Left forelimb (tissue), 1 donor: Measurements from ENCODE around the gene TOMM40.
"Not testable (repeated sequence)": the region's sequence is repeated elsewhere in the genome, so short reads cannot be mapped to it uniquely, and the experiment has no call there.

ENCODE experiments used
- DNase-seq: peaks from one replicate; pipeline ENCODE4 v3.0.0-alpha.2; 2018; ENCODE audit warnings: low spot score

TOMM40 gene

DNA sequence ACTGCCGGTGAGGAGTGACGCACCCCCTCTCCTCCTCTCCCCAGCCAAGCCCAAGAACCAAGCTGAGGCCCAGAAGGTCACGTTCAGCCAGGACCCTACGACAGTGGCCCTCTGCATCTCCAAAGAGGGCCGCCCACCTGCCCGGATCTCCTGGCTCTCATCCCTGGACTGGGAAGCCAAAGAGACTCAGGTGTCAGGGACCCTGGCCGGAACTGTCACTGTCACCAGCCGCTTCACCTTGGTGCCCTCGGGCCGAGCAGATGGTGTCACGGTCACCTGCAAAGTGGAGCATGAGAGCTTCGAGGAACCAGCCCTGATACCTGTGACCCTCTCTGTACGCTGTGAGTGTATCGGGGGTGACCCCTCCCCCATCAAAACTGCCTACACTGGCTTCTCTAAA is 19.2 kb upstream of the TOMM40 start:
- no peak for DNase-seq

DNA sequence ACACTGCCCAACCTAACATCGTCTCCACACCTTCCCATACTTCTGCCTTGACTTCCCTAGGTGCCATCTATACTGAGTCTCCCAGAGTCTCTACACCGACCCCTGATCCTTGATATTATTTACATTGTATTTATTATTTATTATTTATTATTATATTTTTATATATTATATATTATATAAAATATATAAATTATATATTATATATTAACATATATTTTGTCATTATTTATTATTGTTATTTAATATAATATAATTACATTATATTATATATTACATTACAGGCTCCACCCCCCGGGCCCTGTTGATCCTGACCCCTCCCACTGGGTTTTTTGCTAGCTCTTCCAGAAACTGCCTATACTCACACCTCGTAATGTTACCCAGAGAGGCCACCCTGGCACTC is 18.4 kb upstream of the TOMM40 start:
- DNase-seq, result no peak

DNA sequence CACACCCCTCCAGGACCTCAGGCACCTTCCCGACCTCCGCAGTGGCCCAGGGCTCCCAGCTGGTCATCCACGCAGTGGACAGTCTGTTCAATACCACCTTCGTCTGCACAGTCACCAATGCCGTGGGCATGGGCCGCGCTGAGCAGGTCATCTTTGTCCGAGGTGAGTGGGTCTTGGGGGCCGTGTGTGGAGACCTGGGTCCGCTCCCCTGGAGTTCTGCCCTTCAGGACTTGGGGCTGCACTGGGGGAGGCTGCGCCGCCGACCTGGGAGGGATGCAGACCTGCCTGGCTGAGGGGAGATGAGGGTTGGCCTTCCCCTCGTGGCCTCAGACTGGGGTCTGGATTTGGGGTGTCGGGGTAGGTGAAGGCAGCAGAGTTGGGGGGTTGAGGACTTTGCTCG is 16.7 kb upstream of the TOMM40 start:
- DNase-seq, result no peak

DNA sequence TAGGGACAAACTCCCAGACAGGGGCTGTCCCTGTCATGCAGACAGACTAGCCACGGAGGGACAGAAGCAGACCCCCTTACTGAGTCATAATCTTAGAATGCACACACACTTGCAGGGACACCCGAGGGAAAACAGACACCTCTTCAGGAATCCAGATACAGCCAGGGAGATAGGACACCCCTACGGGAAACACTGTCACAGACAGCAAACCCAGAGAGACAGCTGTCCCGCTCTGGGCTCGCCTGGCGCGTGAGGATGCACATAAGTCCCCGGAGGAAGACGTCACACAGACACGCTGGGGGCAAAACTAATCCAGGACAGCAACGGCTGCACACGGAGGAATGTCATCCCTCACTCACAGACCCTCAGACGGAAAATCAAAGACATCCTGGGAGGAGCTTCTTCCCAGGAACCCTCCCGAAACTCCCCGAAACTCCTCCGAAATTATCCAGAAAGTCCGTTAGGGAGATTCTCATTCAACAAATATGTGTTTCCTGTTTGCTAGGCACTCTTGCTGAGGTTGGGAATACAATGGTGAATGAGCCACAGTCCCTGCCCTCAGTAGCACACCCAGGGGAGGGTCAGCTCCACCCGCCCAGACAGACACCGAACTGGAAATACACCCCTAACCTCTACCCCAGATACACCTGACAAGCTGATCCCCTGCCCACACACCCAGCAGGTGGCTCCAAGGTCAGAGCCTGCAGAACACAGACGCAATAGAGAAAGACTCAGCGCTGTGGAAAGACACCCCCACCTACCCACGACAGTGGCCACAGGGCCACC is 15.2 kb upstream of the TOMM40 start:
- DNase-seq, result no peak

DNA sequence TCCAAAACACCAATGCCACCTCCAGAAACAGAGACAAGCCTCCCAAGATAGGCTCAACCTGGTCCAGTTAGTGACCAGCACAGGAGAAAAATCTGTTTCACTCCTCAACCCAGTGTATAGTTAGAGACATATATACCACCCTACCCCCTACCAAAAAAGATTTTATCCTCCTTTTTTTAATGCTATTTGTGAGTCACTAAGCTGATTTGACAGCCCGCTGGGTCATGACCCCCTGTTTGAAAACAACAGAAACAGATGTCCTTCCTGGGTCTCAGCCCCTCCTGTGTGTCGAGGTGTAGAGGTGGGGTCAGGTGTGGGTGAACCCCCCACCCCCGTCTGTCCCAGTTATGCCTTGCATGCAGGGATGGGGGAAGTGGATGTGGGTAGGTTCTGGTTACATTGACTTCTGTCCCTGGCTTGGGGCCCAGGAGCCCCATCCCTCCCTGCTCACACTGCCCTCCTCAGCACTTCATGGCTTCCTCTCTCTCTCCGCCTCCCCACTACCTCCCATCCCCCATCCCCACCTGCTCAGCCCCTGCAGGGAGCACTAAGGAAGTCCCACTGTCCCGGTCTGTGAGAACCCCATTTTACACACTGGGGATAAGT is 14.0 kb upstream of the TOMM40 start:
- no peak for DNase-seq

DNA sequence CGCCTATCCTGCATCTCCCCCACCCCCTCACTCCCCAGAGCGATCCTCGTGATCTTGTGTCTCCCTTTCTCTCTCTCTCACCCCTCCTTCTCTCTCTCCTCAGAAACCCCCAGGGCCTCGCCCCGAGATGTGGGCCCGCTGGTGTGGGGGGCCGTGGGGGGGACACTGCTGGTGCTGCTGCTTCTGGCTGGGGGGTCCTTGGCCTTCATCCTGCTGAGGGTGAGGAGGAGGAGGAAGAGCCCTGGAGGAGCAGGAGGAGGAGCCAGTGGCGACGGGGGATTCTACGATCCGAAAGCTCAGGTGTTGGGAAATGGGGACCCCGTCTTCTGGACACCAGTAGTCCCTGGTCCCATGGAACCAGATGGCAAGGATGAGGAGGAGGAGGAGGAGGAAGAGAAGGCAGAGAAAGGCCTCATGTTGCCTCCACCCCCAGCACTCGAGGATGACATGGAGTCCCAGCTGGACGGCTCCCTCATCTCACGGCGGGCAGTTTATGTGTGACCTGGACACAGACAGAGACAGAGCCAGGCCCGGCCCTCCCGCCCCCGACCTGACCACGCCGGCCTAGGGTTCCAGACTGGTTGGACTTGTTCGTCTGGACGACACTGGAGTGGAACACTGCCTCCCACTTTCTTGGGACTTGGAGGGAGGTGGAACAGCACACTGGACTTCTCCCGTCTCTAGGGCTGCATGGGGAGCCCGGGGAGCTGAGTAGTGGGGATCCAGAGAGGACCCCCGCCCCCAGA is 12.8 kb upstream of the TOMM40 start:
- DNase-seq, result no peak

- no peak for DNase-seq
Measured at GRCh38 chr19:44879309-44880065, 11.6 kb upstream of the TOMM40 start.

GRCh38 chr19:44882063-44882462 is 9.0 kb upstream of the TOMM40 start:
- DNase-seq, result no peak

DNA sequence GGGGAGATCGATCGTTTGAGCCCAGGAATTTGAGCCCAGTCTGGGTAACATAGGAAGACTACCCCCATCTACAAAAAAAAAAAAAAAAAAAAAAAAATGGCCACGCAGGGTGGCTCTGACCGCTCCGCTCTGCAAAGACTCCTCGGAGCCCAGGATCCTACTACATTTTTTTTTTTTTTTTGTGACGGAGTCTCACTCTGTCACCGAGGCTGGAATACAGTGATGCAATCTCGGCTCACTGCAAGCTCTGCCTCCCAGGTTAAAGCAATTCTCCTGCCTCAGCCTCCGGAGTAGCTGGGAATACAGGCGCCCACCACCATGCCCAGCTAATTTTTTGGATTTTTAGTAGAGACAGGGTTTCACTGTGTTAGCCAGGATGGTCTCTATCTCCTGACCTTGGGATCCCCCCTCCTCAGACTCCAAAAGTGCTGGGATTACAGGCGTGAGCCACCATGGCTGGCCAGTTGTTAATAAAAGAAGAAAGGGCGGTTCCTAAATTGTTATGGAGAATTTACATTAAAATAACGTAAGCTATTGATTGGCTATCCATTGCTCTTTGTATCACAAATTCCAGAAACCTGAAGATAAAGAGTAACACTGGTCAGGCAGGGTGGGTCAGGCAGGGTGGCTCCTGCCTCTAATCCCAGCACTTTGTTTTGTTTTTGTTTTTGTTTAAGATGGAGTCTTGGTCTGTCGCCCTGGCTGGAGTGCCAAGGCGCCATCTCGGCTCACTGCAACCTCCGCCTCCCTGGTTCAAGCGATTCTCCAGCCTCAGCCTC is 8.2 kb upstream of the TOMM40 start:
- DNase-seq, result not testable (repeated sequence)

- DNase-seq, result no peak
Measured at GRCh38 chr19:44883922-44884321, 7.1 kb upstream of the TOMM40 start.

- DNase-seq, result no peak
Measured at GRCh38 chr19:44884566-44884965, 6.5 kb upstream of the TOMM40 start.

DNA sequence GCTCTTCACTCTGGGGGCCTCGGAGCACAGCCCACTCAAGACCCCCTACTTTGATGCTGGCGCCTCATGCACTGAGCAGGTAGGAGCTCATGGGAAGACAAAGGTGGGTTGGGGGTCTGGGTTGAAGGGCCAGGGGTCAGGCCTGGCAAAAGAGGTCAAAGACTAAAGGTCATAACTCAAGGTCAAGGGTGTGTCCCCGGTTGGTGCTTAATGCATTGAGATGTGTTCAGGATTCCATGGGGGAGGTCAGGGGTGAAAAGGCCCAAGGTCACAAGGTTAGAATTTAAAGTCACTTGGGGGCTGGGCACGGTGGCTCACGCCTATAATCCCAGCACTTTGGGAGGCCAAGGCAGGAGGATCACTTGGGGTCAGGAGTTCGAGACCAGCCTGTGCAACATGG is 4.9 kb upstream of the TOMM40 start:
- DNase-seq, result no peak

DNA sequence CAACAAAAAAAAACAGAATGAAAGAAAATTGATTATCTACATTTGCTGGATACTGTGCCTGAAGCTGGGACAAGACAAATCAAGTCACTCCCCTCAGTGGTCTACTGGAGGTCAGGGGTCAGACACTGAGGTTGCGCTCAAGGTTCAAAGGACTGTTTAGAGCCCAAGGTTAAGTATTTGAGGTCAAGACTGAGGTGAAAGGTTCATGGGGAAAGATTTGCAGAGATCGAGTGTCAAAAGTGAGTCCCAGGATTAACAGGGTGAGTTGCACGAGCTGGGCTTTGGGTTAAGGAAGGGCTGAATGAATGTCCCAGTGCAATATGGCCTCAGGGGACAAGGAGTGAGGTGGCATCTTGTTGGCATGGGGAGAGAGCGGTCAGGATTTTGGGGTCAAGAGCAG is 3.4 kb upstream of the TOMM40 start:
- no peak for DNase-seq

DNA sequence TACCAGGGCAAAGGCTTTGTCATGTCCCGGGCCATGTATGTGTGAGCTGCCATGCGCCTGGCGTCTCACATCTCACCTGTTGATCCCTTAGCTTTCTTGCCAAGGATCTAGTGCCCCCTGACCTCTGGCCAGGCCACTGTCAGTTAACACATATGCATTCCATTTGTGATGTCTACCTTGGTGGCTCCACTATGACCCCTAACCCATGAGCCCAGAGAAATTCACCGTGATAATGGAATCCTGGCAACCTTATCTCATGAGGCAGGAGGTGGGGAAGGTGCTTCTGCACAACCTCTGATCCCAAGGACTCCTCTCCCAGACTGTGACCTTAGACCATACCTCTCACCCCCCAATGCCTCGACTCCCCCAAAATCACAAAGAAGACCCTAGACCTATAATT is 2.7 kb upstream of the TOMM40 start:
- DNase-seq, result not testable (repeated sequence)

- no peak for DNase-seq
Measured at GRCh38 chr19:44889830-44890365, 1.2 kb upstream of the TOMM40 start.

GRCh38 chr19:44890366-44891015 is 563 bp upstream of the TOMM40 start:
- peak; percentile 100 for DNase-seq

- DNase-seq, result no peak
Measured at GRCh38 chr19:44892932-44893331, 1.9 kb downstream of the TOMM40 start.

DNA sequence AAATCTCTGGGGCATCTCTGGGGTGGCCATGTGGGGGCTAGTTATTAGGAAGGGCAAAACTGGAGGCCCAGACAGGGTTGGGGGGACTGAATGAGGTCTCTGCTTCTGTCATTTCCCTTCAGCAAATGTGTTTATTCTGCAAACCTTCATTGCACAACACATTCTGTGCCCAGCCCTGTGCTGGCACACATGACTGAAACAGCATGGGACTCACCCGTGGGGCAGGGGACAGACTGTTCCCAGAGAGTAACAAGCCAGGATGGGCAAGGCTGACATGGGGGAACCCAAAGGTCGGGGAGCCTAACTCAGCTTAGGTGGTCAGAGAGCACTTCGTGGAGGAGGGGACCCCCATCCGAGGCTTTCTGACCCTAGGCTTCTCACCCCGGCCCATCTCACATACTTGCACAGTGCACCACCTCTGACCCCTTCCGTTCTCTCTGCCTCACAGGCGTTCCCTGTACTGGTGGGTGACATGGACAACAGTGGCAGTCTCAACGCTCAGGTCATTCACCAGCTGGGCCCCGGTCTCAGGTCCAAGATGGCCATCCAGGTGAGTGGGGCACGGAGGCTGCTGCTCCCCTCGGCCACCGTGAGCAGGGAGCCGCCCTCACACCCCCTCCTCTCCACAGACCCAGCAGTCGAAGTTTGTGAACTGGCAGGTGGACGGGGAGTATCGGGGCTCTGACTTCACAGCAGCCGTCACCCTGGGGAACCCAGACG is 2.4 kb downstream of the TOMM40 start:
- no peak for DNase-seq

DNA sequence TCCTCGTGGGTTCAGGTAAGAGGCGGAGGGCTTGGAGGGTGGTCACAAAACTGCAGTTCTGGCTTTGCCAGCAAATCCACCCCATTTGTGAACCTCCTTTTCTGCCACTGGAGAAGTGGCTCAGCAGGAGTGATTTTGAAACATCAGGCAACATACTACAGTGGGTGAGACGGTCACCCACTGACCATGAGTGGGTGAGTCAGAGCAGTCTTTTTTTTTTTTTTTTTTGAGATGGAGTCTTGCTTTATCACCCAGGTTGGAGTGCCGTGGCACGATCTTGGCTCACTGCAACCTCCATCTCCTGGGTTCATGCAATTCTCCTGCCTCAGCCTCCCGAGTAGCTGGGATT is 3.0 kb downstream of the TOMM40 start:
- DNase-seq, result no peak

DNA sequence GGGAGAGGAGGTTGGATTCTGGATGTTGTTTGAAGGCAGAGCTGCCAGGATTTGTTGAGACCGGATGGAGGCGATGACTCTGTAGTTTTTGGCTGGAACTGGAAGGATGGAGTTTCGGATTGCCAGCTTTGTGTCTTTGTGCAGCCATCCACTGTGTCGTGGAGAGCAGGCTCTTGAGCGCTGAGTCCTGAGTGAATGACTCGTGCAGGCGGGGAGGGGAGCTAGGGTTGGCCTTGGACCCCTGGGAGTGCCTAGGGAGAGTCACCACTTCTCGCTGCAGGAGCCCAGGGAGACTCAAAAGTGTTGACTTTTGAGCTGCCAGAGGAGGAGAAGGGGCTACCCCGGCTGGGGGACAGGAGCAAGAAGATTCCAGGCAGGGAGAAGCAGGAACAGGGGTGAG is 3.9 kb downstream of the TOMM40 start:
- DNase-seq, result no peak
